Activated effector memory CD4-positive, alpha-beta T cell treated with anti-CD3 and anti-CD28 coated beads, Interleukin-2, amount 50 U/mL, for 16 hours (primary cell): ENCODE results near the gene EXOC3.
A peak's percentile ranks its signal among the peaks of the same experiment; 100 is the strongest.

Experiments used
- DNase-seq: peaks from one replicate; pipeline ENCODE4 v3.0.0-alpha.2; 2020

The EXOC3 gene

GRCh38 chr5:407801-408268 is 35.1 kb upstream of the EXOC3 start:
- peak; percentile 39 for DNase-seq

DNA sequence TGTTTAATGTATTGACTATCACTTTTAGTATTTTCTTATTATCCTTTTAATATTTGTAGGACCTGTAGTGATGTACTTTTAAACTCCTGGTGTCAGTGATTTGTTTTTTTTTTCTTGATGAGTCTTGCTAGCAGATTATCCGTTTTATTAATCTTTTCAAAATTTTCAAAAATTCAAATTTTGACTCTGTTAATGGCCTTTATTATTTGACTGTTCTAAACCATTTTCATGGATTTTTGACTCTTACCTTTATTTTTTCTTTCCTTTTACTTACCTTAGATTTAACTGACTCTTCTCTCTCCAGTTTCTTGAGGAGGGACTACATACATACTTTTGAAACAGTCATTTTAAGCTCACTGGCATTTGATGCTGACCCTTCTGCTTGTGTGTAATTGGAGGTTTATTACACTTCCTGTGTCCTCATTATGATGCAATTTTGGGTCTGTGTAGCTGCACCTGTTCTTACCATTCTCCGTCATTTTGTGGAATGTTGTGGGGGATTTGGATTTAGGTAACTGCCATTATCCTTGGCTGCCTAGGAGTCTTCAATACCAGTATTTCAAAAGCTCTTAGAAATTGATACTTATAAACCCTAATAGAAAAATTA is 32.0 kb upstream of the EXOC3 start:
- no peak for DNase-seq

GRCh38 chr5:411728-412127 is 31.2 kb upstream of the EXOC3 start:
- DNase-seq = peak; percentile 73

- peak; percentile 69 for DNase-seq
These were observed 27.7 kb upstream of the EXOC3 start for GRCh38 chr5:414991-415927.

- DNase-seq = peak; percentile 60
These were observed 26.9 kb upstream of the EXOC3 start for GRCh38 chr5:415928-416635.

DNA sequence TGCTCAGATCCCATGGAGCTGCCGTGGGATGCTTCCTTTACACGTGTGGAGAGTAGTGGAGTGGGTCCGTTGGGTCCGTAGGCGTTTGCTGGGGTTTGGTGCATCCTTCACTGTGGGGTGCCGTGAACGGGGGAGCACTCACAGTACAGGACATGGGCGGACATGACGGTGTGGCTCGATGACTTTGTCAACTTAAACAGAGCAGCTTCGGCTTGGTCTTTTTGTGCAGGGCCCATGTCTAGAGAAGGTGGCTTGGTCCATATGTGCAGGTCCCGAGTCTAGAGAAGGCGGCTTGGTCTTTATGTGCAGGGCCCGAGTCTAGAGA is 26.4 kb upstream of the EXOC3 start:
- DNase-seq = peak; percentile 44

GRCh38 chr5:417301-418161 is 25.4 kb upstream of the EXOC3 start:
- peak; percentile 57 for DNase-seq

DNA sequence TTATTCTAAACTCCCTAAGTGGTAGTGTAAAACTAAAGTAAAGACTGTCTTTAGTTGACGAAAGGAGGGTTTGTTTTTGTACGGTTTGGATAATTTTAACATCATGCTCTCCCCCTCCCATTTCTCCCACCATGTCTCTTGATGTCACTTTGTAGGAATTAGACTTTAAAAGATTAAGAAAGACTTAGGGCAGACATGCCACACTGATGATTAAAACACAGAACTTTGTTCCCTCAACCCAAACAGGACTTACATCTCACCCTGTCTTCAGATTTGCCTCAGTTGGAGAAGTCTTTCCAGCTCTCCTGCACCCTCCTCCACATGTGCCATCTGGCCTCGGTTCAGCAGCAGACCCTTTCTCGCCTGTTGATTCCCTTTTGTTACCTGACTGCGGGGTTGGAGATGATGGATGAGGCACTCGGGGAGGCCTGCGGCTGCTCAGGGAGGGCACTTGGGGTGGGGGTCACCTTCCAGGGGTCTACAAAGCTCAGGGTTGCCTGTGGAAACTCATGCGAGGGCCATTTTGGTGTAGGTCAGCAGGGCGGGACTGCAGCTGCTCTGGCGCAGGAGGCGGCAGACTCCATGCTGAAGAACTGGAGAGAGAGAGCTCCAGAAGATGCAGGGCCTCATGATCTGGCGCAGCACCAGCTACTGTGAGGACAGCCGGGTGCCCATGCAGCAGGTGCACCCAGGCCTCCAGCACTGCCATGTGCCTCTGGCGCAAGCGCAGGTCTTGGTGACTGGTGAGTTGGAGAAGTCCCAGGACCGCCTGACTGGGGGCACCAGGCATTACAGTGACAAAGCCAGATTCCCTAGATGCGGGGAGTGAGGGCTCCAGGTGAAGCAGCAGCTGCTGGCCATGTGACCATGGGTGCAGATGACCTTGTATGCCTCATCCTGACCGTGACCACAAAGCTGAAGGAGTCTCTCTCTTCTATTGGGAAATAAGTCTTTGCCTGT is 24.5 kb upstream of the EXOC3 start:
- DNase-seq = peak; percentile 51

- peak; percentile 36 for DNase-seq
These were observed 23.0 kb upstream of the EXOC3 start for GRCh38 chr5:419970-420369.

DNA sequence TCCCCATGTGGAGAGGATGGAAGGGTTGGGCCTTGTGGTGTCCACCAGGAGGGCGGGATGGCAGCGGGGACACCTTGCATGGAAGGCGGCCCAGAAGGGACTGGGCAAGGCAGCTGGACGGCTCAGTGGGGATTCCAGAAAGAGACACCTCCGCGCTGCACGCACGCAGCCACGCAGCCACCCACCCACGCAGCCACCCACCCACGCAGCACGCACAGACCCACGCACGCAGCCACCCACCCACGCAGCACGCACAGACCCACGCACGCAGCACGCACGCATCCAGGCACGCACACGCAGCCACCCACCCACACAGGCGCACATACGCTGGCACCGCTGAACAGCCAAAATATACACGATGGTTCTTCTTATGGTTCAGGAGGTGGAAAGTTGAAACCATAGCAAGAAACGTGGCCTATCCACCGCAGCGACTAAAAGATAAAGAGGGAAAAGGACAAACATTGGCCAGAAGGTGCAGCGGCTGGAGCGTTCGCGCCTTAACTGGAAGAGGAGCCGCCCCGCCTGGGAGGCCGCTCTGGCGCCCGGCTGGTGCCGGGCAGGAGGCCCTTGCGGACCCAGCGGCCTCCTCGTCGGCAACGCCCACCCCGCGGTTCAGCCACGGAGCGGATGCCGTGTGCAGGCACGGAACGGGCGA is 22.2 kb upstream of the EXOC3 start:
- peak; percentile 61 for DNase-seq

DNA sequence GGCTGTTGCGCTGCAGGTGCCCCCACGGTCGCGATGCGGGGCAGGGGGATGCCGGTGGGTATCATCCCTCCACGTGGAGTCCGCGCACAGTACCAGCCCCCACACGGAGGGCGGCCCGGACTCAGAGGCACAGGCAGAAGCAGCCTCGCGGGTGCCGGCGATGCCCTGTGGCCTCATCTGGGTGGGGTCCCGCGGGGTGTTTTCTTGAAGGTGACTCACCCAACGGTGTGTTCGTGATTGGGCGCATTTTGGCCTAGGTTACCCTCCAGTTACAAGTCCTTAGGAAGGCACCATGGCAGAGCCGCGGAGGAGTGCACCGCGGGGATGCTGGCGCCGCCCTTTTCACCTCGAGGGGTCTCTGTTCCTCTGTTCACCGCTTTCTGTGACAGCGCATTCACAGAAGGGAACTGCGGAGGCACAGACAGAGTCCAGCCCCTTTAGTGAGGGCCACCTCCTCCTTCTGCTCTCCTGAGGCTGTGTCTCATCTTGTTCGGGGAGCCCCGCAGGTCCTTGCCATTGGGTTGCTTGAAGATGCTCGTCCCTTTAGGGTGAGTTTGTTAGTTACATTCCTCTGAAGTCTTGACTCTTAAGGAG is 21.6 kb upstream of the EXOC3 start:
- DNase-seq = peak; percentile 58

- peak; percentile 58 for DNase-seq
These were observed 21.1 kb upstream of the EXOC3 start for GRCh38 chr5:421901-422300.

DNA sequence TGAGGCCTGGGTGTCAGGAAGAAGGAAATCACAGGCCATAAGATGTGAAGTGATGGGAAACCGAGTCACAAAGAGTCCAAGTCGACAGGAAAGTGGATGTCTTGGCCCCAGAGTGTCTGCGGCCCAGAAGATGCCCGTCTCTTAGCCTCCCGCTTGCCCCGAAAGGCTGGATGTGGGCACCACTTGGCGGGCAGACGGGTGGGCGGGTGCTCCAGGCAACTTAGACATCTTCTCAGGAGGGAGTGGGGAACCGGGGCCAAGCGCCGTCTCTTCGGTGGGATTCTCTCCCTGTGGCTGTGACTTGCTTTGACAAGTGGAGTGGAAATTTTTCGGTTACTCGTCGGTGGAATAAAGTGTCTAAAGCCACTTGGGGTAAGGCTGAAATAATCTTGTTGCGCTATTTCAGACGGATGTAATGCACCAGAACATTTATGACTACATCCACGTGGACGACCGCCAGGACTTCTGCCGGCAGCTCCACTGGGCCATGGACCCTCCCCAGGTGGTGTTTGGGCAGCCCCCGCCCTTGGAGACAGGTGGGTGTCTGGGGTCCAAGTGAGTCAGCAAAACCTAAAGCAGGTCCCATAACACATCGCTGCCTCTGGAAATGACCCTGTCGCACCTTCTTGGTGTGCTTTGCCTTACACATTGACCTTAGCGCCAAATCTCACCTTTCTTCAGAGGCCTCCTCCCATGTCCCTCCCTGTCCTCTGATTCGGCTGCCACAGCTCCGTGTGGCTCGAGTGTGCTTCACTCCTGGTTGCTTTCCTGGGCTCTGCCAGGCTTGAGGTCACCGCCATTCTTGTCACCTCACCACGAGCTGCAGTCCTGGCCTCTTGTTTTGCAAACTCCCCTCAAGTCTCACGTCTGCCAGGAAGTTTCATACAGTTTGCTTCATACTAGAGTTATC is 20.4 kb upstream of the EXOC3 start:
- DNase-seq = peak; percentile 58

DNA sequence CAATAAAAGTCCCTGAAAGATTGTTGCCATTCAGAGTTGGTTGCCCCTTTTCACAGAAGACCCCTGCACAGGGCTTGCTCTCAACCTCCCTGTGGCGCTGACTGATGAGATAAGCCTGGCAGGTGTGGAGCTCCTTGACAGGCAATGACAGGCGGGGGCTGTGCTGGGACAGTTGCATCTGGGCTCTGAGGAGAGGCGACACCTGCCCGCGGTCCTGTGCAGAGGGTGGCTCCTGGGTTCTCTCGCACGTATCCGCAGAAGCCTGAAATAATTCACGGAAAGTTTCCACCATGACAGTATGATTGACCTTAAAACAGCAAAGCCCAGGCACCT is 19.8 kb upstream of the EXOC3 start:
- DNase-seq = peak; percentile 59

DNA sequence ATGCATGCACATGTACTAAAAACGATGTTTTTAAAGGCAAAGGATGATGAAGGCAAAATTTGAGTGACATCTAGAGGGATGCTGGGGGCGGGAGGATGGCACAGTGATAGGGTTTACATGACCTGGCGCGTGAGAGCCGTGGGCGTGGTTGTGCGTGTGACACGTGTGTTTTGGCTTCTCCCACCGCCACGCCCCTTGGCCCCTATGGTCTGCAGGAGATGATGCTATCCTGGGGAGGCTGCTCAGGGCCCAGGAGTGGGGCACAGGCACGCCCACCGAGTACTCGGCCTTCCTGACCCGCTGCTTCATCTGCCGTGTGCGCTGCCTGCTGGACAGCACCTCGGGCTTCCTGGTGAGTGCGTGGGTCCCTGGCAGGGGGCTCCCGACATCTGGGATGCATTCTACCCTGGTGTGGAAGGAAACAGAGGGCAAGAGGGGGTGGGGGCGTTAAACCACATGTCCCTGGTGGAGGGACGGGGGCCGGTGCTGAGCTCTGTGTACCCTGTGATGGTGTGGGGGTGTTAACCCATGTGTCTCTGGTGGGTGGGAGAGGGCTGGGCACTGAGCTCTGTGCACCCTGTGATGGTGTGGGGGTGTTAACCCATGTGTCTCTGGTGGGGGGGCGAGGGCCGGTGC is 19.2 kb upstream of the EXOC3 start:
- DNase-seq = peak; percentile 65

GRCh38 chr5:424301-425110 is 18.5 kb upstream of the EXOC3 start:
- peak; percentile 58 for DNase-seq

- peak; percentile 63 for DNase-seq
These were observed 17.3 kb upstream of the EXOC3 start for GRCh38 chr5:425714-426113.

GRCh38 chr5:426392-426976 is 16.5 kb upstream of the EXOC3 start:
- DNase-seq = no peak
